Islet precursor cell (in vitro differentiated cells): ENCODE results near the gene ELMOD3.
"Not testable (repeated sequence)": the region's sequence is repeated elsewhere in the genome, so short reads cannot be mapped to it uniquely, and the experiment has no call there.

Experiments used
- DNase-seq: peaks from one replicate; pipeline ENCODE4 v3.0.0-alpha.2; 2018

Gene ELMOD3

DNA sequence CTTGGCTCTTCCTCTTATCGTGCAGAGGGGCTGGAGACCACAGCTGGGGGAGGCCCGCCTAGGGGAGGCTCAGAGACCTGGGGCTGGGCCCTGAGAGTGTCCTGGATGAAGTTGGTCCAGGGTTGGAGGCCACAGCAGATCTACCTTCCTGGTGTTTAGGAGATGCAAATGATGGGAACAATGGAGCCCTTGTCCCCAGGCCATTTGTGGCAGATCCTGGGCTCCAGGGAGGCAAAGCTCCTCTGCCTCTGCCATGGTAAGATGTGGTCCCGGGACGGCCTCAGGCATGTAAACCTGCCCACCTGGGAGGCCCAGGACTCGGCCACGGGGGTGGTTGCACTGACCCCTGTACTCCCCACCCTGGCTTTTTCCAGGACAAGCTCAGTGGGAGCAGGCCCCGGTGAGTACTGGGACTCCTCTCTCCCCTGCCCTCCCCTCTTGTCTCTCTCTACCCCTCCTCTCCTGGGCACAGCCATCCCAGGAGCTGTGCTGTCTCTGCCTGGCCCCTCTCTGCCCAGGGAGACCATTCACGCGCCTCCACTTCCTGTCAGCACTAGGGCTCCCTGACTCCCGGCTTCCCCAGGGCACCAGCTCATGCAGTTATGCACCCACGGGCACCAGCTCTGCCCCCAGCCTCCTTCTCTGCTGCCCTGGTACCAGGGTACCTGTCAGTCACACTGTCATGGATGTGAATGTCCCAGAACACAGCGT lies 74.8 kb downstream of the ELMOD3 start:
- DNase-seq: no peak

DNA sequence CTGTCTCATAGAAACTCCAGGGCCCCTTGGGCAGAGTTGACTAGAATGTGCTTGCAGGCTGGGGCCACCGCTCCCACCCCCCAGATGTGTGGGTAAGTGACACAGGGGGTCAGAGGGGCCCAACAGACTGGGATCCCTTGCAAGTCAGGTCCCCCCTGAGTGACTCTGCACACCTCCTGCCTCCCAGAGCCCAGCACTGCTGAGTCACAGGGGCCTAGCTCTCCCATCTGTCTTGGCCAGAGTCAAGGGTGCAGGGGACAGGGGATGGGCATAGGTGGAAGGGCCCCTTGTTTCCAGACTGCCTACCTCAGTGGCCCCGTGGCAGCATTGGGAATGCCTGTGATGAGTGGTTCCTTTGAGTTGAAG lies 75.3 kb downstream of the ELMOD3 start:
- DNase-seq: no peak

DNA sequence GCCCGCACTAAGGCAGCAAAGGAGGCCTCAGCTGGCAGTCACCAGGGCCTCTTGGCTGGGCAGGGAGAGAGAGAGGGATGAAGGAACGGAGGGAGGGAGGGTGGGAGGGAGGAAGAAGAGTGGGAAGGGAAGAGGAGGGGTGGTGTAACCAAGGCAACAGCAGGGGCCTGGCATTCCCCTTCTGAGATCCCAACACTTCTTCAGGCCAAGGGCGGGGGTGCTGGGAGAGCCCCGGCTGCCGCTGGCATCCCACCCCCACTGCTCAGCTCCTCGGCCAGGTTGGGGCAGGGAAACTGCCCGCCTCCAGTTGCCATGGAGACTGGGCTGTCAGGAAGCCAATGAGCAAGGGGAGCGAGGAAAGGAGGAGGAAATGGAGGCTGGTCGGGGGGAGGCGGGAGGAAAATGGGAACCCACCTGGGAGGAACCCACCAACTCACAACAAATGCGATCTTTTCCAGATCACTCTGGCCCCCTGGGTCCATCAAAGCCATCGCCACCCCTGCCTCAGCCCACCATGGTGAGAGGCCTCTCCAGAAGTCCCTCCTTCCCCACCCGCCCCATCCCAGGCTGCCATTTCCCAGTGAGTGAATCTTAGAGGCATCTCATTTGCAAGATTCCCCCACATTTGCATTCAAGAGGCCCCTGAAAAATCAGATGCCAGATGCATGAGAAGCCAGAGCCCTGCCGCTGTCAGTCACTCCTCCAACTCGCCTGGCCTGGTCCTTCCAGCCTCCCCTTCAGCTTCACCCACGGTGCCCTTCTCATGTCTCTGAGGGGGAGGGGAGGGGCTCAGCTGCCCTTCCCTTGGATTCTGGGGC lies 76.4 kb downstream of the ELMOD3 start:
- no peak for DNase-seq

DNA sequence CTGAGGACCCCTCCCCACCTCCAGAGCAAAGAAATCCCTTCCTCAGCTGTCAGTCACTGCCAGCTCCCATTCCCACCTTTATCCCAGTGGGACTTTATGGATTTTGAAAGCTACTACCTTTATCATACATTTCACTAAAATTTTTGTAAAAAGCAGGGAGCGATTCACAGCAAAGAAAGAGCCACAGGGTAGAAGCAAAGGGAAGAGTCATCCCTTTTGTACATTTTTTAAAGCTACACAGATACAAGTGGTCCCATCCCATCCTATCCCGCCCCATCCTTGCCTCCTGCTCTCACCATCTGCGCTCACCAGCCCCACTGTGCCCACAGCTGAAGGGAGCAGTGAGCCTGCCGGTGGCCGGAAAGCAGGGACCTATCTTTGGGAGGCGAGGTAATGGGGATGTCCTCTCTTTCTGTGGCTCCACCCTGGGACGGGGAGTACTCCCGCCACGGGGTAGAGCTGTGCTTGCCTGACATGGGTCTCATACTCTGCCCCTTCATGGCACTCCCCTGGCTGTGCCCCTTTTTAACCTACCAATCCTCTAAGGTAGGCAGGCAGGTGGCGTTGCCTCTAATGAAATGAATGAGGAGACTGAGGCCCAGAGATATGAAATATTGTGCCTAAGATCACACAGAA lies 77.1 kb downstream of the ELMOD3 start:
- DNase-seq: no peak

DNA sequence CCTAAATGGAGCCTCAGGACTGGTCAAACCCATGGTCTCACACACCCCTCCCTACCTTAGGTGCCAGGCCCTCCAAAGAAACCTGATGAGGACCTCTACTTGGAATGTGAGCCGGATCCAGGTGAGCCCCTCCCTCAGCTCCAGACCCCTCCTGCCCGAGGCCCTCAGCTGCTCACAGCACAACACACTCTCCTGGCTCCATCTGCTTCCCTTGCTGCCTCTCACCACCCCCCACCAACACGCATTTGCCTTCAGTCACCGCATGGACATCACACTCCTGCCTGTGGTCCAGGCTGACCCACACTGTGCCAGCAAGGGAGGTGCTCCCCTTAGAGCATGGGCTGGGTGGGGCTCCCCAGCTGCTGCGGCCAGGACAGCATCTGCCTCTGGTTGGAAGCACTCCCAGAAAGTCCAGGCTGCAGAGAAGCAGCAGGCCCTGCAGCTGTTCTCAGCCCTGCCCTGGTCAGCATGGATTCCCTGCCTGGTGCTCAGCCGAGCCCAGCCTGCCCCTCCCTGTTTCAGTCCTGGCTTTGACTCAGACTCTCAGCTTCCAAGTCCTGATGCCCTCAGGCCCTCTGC lies 79.0 kb downstream of the ELMOD3 start:
- peak; percentile 80 for DNase-seq

DNA sequence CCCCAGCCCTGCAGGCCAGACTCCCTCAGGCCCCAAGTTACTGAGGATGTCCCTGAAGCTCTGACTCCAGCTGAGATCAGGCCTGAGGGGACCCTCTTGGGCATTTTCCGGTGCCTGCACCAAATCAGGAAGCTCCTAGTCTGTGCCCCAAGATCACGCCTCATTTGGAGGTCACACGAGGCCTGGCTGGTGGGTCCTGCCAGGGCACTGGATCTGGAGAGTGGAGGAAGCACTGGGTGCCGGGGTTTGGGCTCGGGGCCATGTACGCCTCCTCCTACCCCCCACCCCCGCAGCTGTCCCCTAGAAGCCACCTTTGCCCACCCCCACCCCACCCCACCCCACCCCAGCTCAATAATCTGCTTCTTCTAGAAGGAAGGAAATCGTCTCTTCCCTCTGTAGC lies 80.1 kb downstream of the ELMOD3 start:
- no peak for DNase-seq

DNA sequence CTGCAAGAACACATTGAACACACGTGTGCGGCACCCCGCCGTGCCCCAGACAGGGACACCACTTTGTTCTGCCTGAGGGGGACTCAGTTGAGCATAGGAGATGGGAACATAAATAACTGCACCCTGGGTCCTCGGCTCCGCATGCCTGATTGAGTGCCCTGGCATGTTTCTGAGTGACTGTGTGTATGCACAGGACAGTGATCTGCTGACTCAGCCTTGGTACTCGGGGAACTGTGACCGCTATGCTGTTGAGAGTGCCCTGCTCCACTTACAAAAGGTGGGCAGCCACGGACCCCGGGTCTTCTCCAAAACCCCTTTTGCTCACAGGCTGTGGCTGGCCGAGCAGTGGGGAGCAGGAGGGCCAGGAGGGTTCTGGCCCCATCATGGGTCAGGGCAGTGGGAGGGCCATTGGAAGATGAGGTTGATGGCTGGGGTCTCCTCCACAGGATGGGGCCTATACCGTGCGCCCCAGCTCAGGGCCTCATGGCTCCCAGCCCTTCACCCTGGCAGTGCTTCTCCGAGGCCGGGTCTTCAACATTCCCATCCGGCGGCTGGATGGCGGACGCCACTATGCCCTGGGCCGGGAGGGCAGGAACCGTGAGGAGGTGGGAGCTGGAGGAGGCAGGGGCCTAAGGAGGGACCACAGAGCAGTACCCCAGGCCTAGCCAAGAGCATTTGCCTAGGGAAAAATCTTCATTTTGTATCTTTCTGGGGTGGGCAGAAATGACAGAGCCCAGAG lies 80.8 kb downstream of the ELMOD3 start:
- DNase-seq: no peak

DNA sequence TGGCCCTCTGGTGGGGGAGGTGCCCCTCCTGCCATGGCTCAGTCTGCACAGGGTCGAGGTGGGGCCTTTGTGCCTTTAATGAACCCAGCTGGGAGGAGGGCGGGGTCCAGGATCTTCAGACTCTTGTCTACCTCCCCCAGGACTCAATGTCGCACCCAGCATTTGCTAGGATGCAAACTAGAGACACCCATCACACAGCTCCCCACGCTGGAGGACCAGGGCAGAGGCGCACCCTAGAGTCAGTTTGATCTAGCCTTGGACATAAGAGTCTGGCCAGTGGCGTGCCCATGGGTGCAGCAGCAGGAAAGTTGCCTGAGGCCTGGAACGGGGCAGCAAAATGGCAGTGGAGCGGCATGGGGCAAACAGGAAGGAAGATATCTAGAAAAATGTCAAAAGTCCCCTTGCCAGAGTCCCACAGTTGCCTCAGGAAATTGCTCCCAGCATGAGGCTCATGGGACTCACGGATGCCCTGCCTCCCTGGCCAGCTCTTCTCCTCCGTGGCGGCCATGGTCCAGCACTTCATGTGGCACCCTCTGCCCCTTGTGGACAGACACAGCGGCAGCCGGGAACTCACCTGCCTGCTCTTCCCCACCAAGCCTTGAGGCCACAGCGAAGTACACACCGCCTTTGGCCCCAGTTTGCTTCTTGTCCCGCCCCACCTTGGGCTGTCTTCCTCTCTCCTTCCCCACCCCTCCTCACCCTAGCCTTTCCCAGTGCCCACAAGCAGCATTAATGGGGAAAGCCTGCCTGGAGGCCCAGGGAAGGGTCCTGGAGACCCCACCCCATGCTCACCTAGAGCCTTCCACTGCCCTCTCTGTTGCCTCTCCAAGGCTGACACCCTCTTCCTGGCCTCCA lies 81.6 kb downstream of the ELMOD3 start:
- DNase-seq: no peak

DNA sequence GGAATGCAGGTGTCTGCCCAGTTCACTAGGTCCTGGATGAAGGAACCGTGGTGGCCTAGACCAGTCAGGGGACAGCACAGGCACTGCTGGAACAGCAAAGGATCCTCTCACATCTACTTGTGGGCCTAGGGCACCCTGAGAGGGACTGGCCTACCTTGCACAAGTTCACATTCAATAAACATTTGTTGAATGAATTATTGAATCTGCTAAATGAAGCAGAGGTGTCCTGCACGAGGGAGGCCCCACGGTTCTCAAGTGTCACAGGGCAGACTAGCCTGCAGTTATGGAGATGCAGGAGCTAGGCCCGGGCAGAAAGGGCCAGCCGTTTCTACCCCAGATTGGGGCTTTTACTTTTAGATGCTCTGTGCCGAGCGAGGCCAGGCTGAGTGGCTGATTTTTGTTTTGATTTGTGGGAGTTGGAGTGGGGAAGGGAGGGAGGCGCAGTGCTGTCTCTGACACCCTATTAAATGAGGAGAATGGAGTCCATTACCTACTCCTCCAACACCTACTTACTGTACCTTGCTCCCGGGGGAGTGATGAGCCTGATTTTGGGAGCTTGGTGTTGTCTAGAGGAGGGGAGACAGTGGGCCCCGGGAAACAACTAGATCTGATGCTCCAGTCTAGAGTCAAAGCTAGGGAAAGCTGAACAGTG lies 82.4 kb downstream of the ELMOD3 start:
- no peak for DNase-seq

DNA sequence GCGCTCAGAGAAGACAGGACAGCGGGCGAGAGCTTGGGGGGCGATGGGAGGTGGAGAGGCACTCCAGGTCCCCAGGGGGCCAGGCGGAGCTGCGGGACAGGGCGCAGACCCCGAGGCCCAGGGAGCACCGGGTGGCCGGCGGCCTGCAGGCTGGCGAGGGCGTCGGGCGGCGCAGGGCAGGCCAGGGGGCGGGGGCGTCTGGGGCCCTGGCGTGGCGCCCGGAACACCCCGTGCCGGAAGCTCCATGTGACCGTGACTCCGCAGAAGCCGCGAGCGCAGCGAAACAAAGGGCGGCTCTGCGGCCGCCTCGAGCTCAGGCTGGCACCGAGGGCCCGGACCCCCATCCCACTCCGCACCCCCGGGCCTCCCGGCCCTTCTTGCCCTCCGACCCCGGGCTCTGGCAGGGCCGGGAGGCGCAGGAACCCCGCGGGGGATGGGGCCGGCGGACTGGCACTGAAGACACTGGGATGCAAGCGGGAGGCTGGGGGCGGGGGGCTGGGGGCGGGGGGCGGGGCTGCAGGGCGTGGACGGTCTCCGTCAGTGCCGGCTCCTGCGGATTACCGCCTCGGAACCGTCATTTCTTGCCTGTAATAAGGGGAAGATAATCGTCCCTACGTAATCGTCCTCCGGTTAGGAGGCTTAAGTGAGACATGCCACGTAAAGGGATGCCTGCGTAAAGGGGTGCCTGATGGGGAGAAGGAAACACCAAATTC lies 83.1 kb downstream of the ELMOD3 start:
- peak; percentile 86 for DNase-seq

DNA sequence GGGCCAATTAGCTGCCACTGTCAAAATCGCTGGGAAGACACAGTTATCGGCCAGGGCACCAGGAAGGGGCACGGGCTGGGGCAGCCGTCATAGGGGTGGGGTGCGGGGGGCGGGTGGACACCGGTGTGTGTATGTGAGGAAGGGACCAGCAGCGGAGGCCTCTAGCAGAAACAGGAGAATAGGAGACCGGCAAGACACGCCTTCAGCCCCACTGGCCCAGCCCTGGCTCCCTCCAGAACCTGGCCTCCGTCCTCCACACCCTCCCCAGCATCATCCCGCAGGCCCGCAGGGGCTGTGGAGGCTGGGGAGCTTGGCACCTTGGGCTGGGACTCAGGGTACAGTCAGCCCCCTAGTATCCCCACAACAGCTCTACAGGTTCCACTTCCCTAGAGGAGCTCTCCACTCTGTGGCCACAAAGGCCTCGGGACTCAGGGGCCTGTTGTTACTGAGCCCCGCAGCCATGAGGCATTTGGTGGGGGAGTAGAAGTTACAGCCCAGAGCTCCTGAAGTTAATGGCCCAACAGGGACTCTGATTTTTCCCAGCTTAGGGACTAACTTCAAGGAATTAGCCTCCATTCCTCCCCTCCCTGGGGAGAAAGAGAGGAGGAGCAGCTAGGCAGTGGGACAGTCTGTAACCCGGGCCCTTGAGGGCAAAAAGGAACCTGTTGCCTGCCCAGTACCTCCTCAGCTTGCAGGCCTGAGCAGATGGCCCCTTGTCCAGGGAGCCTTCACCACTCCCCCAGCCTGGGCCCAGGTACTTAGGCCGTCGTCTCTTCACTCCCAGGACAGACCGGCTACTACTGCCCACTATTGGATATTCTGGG lies 83.8 kb downstream of the ELMOD3 start:
- peak; percentile 69 for DNase-seq

DNA sequence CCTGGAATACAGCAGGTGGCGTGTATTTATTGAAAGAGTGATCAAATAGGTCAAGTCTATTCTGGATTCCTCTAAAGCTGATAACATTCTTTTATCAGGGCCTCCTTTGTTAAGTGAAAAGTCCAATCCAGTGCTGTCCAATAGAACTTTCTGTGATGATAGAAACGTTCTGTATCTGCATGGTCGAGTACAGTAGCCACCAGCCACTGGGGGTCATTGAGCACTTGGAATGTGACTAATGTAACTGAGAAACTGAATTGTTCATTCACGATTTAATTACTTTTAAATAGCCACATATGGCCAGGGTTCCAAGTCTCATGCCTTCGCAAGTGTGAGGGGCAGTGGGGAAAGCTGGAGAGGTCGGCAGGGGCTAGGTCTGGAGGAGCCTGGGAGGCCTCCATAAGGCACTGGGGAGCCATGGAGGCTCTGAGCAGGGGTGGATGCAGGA lies 84.5 kb downstream of the ELMOD3 start:
- no peak for DNase-seq

DNA sequence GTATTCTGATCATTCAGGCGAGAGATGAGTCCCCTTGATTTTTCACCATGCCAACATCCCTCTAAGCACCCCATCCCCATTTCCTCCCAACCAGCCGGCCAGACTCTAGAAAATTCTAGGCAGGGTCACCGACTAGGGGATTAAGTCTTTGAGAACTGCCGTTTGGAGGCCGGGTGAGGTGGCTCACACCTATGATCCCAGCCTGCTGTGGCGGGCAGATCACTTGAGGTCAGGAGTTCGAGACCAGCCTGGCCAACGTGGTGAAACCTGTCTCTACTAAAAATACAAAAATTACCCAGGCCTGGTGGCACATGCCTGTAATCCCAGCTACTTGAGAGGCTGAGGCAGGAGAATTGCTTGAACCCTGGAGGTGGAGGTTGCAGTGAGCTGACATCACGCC lies 85.0 kb downstream of the ELMOD3 start:
- DNase-seq: not testable (repeated sequence)

DNA sequence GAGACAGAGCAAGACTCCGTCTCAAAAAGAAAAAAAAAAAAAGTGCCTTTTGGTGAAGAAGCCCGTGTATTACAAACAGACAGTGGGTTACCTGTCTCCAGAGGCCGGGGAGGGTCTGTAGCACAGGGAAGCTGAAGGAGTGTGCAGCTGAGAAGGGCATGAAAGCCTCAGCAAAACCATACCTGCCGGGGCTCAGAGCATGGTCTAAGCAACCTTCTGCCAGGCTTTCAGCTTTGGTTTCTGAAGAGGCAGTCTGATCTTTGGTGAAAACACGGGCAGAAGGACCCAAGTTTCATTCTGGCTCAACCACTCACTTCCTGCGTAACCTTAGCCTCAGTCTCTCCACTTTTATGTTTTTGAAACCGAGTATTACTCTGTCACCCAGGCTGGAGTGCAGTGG lies 85.4 kb downstream of the ELMOD3 start:
- DNase-seq: no peak

DNA sequence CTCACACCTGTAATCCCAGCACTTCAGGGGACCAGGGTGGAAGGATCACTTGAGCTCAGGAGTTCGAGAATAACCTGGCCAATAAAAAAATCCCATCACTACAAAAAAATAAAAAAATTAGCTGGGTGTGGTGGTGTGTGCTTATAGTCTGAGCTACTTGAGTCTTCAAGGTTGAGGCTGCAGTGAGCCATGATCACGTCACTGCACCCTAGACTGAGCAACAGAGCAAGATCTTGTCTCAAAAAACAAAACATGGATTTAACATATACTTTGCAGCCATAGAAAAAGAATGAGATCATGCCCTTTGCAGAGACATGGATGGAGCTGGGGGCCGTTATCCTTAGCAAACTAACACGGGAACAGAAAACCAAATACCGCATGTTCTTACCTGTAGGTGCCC lies 86.2 kb downstream of the ELMOD3 start:
- DNase-seq: no peak
